ENCODE measurements around the gene GSK3B.
A peak's percentile ranks its signal among the peaks of the same experiment; 100 is the strongest.

The GSK3B gene

DNA sequence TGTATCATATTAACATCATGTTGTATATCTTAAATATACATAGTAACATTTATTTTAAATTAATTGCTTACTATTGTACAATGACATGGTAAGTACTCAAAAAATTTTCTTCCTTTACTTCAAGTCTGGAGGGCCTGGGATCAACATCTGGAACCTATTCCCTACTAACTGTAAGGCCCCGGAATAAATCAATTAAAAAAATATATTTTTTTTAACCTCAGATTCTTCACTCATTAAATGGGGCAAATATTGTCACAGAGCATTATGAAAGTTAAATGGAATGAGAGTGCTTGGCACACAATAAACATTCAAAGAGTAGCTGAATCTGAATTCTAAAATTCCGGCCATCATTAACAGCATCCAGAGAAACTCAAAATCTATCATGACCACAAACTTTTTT, 16.5 kb downstream of the GSK3B start:
- ATAC-seq, result peak; percentile 47; the same call in 2 of the 3 replicates
- TF ChIP-seq ISL1 (CRISPR knock-in tag; IDR thresholded peaks at IDR 0.05) (no peak), ZNF70 (CRISPR knock-in tag; IDR thresholded peaks at IDR 0.05) (no peak), CSDC2 (CRISPR knock-in tag; IDR thresholded peaks at IDR 0.05) (no peak), ESRRG (CRISPR knock-in tag; IDR thresholded peaks at IDR 0.05) (no peak), PPARA (CRISPR knock-in tag; IDR thresholded peaks at IDR 0.05; ENCODE audit: borderline replicate concordance) (no peak), ARNTL (CRISPR knock-in tag; IDR thresholded peaks at IDR 0.05; ENCODE audit: borderline replicate concordance, low read depth) (no peak), BACH2 (CRISPR knock-in tag; IDR thresholded peaks at IDR 0.05; ENCODE audit: borderline replicate concordance) (no peak), ZNF8 (CRISPR knock-in tag; IDR thresholded peaks at IDR 0.05) (no peak), ZFP3 (CRISPR knock-in tag; IDR thresholded peaks at IDR 0.05) (no peak), ZNF565 (CRISPR knock-in tag; conservative IDR thresholded peaks at IDR 0.05; ENCODE audit: low read depth) (no peak), TCF4 (CRISPR knock-in tag; IDR thresholded peaks at IDR 0.05; ENCODE audit: borderline replicate concordance) (no peak), ZFP30 (CRISPR knock-in tag; IDR thresholded peaks at IDR 0.05) (no peak), GLIS3 (CRISPR knock-in tag; IDR thresholded peaks at IDR 0.05) (no peak), TOX (CRISPR knock-in tag; IDR thresholded peaks at IDR 0.05; ENCODE audit: borderline replicate concordance) (no peak), ZC3H10 (CRISPR knock-in tag; IDR thresholded peaks at IDR 0.05) (no peak), OSR1 (CRISPR knock-in tag; IDR thresholded peaks at IDR 0.05) (no peak), RARB (CRISPR knock-in tag; IDR thresholded peaks at IDR 0.05) (no peak)
- TF ChIP-seq, protein P1, sequence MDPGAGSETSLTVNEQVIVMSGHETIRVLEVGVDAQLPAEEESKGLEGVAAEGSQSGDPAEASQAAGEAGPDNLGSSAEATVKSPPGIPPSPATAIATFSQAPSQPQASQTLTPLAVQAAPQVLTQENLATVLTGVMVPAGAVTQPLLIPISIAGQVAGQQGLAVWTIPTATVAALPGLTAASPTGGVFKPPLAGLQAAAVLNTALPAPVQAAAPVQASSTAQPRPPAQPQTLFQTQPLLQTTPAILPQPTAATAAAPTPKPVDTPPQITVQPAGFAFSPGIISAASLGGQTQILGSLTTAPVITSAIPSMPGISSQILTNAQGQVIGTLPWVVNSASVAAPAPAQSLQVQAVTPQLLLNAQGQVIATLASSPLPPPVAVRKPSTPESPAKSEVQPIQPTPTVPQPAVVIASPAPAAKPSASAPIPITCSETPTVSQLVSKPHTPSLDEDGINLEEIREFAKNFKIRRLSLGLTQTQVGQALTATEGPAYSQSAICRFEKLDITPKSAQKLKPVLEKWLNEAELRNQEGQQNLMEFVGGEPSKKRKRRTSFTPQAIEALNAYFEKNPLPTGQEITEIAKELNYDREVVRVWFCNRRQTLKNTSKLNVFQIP (CRISPR knock-in tag; IDR thresholded peaks at IDR 0.05; ENCODE audit: borderline replicate concordance, low read depth), result no peak
- TF ChIP-seq, protein P2, sequence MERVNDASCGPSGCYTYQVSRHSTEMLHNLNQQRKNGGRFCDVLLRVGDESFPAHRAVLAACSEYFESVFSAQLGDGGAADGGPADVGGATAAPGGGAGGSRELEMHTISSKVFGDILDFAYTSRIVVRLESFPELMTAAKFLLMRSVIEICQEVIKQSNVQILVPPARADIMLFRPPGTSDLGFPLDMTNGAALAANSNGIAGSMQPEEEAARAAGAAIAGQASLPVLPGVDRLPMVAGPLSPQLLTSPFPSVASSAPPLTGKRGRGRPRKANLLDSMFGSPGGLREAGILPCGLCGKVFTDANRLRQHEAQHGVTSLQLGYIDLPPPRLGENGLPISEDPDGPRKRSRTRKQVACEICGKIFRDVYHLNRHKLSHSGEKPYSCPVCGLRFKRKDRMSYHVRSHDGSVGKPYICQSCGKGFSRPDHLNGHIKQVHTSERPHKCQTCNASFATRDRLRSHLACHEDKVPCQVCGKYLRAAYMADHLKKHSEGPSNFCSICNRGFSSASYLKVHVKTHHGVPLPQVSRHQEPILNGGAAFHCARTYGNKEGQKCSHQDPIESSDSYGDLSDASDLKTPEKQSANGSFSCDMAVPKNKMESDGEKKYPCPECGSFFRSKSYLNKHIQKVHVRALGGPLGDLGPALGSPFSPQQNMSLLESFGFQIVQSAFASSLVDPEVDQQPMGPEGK (CRISPR knock-in tag; IDR thresholded peaks at IDR 0.05; ENCODE audit: borderline replicate concordance), result no peak
- TF ChIP-seq, protein P3, sequence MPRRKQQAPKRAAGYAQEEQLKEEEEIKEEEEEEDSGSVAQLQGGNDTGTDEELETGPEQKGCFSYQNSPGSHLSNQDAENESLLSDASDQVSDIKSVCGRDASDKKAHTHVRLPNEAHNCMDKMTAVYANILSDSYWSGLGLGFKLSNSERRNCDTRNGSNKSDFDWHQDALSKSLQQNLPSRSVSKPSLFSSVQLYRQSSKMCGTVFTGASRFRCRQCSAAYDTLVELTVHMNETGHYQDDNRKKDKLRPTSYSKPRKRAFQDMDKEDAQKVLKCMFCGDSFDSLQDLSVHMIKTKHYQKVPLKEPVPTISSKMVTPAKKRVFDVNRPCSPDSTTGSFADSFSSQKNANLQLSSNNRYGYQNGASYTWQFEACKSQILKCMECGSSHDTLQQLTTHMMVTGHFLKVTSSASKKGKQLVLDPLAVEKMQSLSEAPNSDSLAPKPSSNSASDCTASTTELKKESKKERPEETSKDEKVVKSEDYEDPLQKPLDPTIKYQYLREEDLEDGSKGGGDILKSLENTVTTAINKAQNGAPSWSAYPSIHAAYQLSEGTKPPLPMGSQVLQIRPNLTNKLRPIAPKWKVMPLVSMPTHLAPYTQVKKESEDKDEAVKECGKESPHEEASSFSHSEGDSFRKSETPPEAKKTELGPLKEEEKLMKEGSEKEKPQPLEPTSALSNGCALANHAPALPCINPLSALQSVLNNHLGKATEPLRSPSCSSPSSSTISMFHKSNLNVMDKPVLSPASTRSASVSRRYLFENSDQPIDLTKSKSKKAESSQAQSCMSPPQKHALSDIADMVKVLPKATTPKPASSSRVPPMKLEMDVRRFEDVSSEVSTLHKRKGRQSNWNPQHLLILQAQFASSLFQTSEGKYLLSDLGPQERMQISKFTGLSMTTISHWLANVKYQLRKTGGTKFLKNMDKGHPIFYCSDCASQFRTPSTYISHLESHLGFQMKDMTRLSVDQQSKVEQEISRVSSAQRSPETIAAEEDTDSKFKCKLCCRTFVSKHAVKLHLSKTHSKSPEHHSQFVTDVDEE (CRISPR knock-in tag; IDR thresholded peaks at IDR 0.05), result no peak

DNA sequence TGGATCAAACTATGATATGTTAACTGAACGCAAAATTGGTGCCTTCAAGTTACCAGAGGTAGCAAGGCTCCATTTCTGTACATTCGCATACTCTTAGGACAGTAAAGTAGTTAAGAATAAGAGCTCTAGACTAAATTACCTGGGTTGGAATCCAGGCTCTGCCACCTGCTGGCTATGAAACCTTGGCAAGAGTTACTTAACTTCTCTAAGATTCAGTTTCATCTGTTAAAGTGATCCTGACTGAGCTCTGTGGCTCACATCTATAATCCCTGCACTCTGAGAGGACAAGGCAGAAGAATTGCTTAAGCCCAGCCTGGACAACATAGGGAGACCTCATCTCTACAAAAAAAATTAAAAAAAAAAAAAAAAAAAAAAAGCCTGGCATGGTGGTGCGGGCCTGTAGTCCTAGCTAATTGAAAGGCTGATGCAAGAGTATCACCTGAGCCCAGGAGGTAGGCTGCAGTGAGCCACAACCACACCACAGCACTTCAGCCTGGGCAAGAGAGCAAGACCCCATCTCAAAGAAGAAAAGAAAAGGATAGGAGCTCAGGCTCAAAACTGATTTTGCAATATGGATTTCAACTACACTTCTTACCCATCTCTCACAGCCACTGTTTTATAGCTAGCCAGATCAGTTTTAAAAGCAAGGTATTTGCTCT, 21.3 kb downstream of the GSK3B start:
- TF ChIP-seq ZNF8 (CRISPR knock-in tag; IDR thresholded peaks at IDR 0.05) (no peak), BACH2 (CRISPR knock-in tag; IDR thresholded peaks at IDR 0.05; ENCODE audit: borderline replicate concordance) (no peak), ZNF70 (CRISPR knock-in tag; IDR thresholded peaks at IDR 0.05) (no peak), ZFP3 (CRISPR knock-in tag; IDR thresholded peaks at IDR 0.05) (no peak), TOX (CRISPR knock-in tag; IDR thresholded peaks at IDR 0.05; ENCODE audit: borderline replicate concordance) (no peak), SNAI2 (CRISPR knock-in tag; IDR thresholded peaks at IDR 0.05) (no peak), ZFP30 (CRISPR knock-in tag; IDR thresholded peaks at IDR 0.05) (no peak), ISL1 (CRISPR knock-in tag; IDR thresholded peaks at IDR 0.05) (no peak), TCF4 (CRISPR knock-in tag; IDR thresholded peaks at IDR 0.05; ENCODE audit: borderline replicate concordance) (no peak), OSR1 (CRISPR knock-in tag; IDR thresholded peaks at IDR 0.05) (no peak), ZNF565 (CRISPR knock-in tag; conservative IDR thresholded peaks at IDR 0.05; ENCODE audit: low read depth) (no peak), ARNTL (CRISPR knock-in tag; IDR thresholded peaks at IDR 0.05; ENCODE audit: borderline replicate concordance, low read depth) (no peak), RARB (CRISPR knock-in tag; IDR thresholded peaks at IDR 0.05) (no peak), CSDC2 (CRISPR knock-in tag; IDR thresholded peaks at IDR 0.05) (no peak), ZC3H10 (CRISPR knock-in tag; IDR thresholded peaks at IDR 0.05) (no peak)
- TF ChIP-seq, protein P4, sequence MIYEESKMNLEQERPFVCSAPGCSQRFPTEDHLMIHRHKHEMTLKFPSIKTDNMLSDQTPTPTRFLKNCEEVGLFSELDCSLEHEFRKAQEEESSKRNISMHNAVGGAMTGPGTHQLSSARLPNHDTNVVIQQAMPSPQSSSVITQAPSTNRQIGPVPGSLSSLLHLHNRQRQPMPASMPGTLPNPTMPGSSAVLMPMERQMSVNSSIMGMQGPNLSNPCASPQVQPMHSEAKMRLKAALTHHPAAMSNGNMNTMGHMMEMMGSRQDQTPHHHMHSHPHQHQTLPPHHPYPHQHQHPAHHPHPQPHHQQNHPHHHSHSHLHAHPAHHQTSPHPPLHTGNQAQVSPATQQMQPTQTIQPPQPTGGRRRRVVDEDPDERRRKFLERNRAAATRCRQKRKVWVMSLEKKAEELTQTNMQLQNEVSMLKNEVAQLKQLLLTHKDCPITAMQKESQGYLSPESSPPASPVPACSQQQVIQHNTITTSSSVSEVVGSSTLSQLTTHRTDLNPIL (CRISPR knock-in tag; IDR thresholded peaks at IDR 0.05; ENCODE audit: low read depth), result no peak
- TF ChIP-seq, protein P3 (CRISPR knock-in tag; IDR thresholded peaks at IDR 0.05), result no peak
- TF ChIP-seq, protein P2 (CRISPR knock-in tag; IDR thresholded peaks at IDR 0.05; ENCODE audit: borderline replicate concordance), result no peak
- TF ChIP-seq, protein P5, sequence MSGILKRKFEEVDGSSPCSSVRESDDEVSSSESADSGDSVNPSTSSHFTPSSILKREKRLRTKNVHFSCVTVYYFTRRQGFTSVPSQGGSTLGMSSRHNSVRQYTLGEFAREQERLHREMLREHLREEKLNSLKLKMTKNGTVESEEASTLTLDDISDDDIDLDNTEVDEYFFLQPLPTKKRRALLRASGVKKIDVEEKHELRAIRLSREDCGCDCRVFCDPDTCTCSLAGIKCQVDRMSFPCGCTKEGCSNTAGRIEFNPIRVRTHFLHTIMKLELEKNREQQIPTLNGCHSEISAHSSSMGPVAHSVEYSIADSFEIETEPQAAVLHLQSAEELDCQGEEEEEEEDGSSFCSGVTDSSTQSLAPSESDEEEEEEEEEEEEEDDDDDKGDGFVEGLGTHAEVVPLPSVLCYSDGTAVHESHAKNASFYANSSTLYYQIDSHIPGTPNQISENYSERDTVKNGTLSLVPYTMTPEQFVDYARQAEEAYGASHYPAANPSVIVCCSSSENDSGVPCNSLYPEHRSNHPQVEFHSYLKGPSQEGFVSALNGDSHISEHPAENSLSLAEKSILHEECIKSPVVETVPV (CRISPR knock-in tag; IDR thresholded peaks at IDR 0.05), result no peak
- no peak for ATAC-seq
